H1 (cell line): ENCODE measurements around the gene MYPN. TPM values are rescaled to one million over a fixed set of nuclear protein-coding genes. Genes with fewer than 3 reads are reported as not detected.

ENCODE experiments used
- CTCF ChIA-PET: fragments of 300-600 bp; sonication (Branson Sonifier 250); formaldehyde crosslinking; loops from one replicate; lab custom pipeline; 2021; ENCODE audit not compliant: partially characterized antibody; lab: Charles Lee
- POLR2A ChIA-PET: fragments of 300-600 bp; sonication (Branson Sonifier 250); formaldehyde crosslinking; loops from one replicate; lab custom pipeline; 2021; ENCODE audit warnings: inconsistent platforms; ENCODE audit not compliant: partially characterized antibody; lab: Charles Lee
- DNase-seq, 2 experiments: peaks; one replicate each; pipeline versions ENCODE4 v3.0.0 to v3.0.0-alpha.2; 2010 to 2022; ENCODE audit warnings: low spot score in 2 of 2, low read depth in 1 of 2, mixed read lengths in 1 of 2
- FAIRE-seq: peaks from 2 replicates; lab custom pipeline; 2011; peaks lifted over from hg19 to GRCh38; lab: Jason Lieb, UNC
- H2AFZ ChIP-seq: 2 replicates; pipeline ENCODE4 v1.8.1; 2012; ENCODE audit warnings: low read length, inconsistent platforms
- H2AK5ac ChIP-seq: 2 replicates; pipeline ENCODE4 v1.6.1; 2013; ENCODE audit warnings: low read depth, low read length
- H2BK120ac ChIP-seq: replicated peaks from 2 replicates; pipeline ENCODE3; 2013; ENCODE audit warnings: low read depth, low read length, inconsistent platforms
- H2BK12ac ChIP-seq: 2 replicates; pipeline ENCODE4 v1.6.1; 2013; ENCODE audit warnings: low read depth, low read length
- H2BK15ac ChIP-seq: 2 replicates; pipeline ENCODE4 v1.6.1; 2013; ENCODE audit warnings: low read length
- H2BK20ac ChIP-seq: 2 replicates; pipeline ENCODE4 v1.6.1; 2013; ENCODE audit warnings: low read length
- H2BK5ac ChIP-seq: 2 replicates; pipeline ENCODE4 v1.6.1; 2013; ENCODE audit warnings: low read depth, low read length
- H3K14ac ChIP-seq: 2 replicates; pipeline ENCODE4 v1.6.1; 2013; ENCODE audit warnings: inconsistent platforms; ENCODE audit not compliant: insufficient read length
- H3K18ac ChIP-seq: 2 replicates; pipeline ENCODE4 v1.6.1; 2013; ENCODE audit warnings: low read length; ENCODE audit errors: extremely low read depth
- H3K23ac ChIP-seq: 2 replicates; pipeline ENCODE4 v1.6.1; 2013; ENCODE audit warnings: inconsistent platforms; ENCODE audit not compliant: insufficient read length
- H3K23me2 ChIP-seq: 2 replicates; pipeline ENCODE4 v1.6.1; 2013; ENCODE audit warnings: low read depth, low read length
- H3K27ac ChIP-seq: 2 replicates; pipeline ENCODE4 v1.6.1; 2011; ENCODE audit warnings: low read depth, low read length, inconsistent platforms
- H3K27me3 ChIP-seq, 4 experiments: replicated peaks in 1 of 4; 1 replicate in 1 of 4; 2 replicates in 3 of 4; pipeline versions ENCODE4 v1.6.1 to v1.8.1; 2011 to 2013; ENCODE audit warnings: low read length in 3 of 4, mild to moderate bottlenecking in 3 of 4, inconsistent platforms in 2 of 4, mixed read lengths in 2 of 4, moderate library complexity in 1 of 4; ENCODE audit not compliant: control insufficient read depth in 3 of 4, insufficient read depth in 3 of 4; ENCODE audit errors: extremely low read depth in 1 of 4
- H3K36me3 ChIP-seq, 4 experiments: 2 replicates each; pipeline versions ENCODE4 v1.6.1 to v1.8.1; 2011 to 2013; ENCODE audit warnings: mild to moderate bottlenecking in 4 of 4, low read length in 3 of 4, moderate library complexity in 2 of 4, control low read depth in 1 of 4, inconsistent platforms in 1 of 4; ENCODE audit not compliant: insufficient read depth in 4 of 4, control insufficient read depth in 2 of 4
- H3K4ac ChIP-seq: replicated peaks from 2 replicates; pipeline ENCODE3; 2013; ENCODE audit warnings: low read length, low read depth, mixed read lengths, inconsistent platforms; ENCODE audit not compliant: insufficient read length
- H3K4me1 ChIP-seq, 4 experiments: replicated peaks in 1 of 4; 1 replicate in 1 of 4; 2 replicates in 3 of 4; pipeline versions ENCODE4 v1.6.1 to v1.8.1; 2011 to 2013; ENCODE audit warnings: low read length in 3 of 4, inconsistent platforms in 2 of 4, mixed read lengths in 1 of 4; ENCODE audit not compliant: insufficient read depth in 4 of 4, control insufficient read depth in 3 of 4
- H3K4me2 ChIP-seq, 2 experiments: 2 replicates each; pipeline versions ENCODE4 v1.6.1 to v1.8.1; 2011 to 2013; ENCODE audit warnings: low read depth in 2 of 2, low read length in 2 of 2, control low read depth in 1 of 2, inconsistent platforms in 1 of 2, mild to moderate bottlenecking in 1 of 2; ENCODE audit not compliant: insufficient read depth in 1 of 2
- H3K4me3 ChIP-seq, 4 experiments: fragments of 200-600, 300-600 bp in 1 of 4; sonication (generic), shearing (Covaris generic), sonication (Bioruptor Twin) in 1 of 4; 2 replicates each; pipeline versions ENCODE4 v1.5.1 to v1.8.1; 2011 to 2016; ENCODE audit warnings: low read length in 4 of 4, low read depth in 3 of 4, control low read depth in 2 of 4, inconsistent platforms in 2 of 4, mild to moderate bottlenecking in 2 of 4, mixed read lengths in 1 of 4, moderate library complexity in 1 of 4; ENCODE audit not compliant: insufficient read depth in 2 of 4; ENCODE audit errors: extremely low read depth in 1 of 4
- H3K56ac ChIP-seq: replicated peaks from 2 replicates; pipeline ENCODE3; 2013; ENCODE audit warnings: low read depth, mild to moderate bottlenecking, mixed read lengths, low read length, inconsistent platforms; ENCODE audit not compliant: insufficient read length
- H3K79me1 ChIP-seq: 2 replicates; pipeline ENCODE4 v1.6.1; 2013; ENCODE audit warnings: low read depth, low read length, control low read depth
- H3K79me2 ChIP-seq, 2 experiments: 2 replicates each; pipeline versions ENCODE4 v1.6.1 to v1.8.1; 2012 to 2013; ENCODE audit warnings: low read length in 2 of 2, mild to moderate bottlenecking in 2 of 2, inconsistent platforms in 1 of 2; ENCODE audit not compliant: insufficient read depth in 2 of 2, control insufficient read depth in 1 of 2
- H3K9ac ChIP-seq, 4 experiments: replicated peaks in 1 of 4; 1 replicate in 1 of 4; 2 replicates in 3 of 4; pipeline versions ENCODE4 v1.6.1 to v1.8.1; 2011 to 2013; ENCODE audit warnings: low read depth in 3 of 4, low read length in 3 of 4, control low read depth in 2 of 4, mild to moderate bottlenecking in 2 of 4, moderate library complexity in 2 of 4, inconsistent platforms in 1 of 4; ENCODE audit errors: extremely low read depth in 1 of 4
- H3K9me3 ChIP-seq, 2 experiments: 2 replicates each; pipeline versions ENCODE4 v1.6.1 to v1.8.1; 2012 to 2013; ENCODE audit warnings: mild to moderate bottlenecking in 2 of 2, moderate library complexity in 2 of 2, control low read depth in 1 of 2, inconsistent platforms in 1 of 2, low read depth in 1 of 2, low read length in 1 of 2, mixed read lengths in 1 of 2; ENCODE audit not compliant: insufficient read depth in 2 of 2
- H4K20me1 ChIP-seq, 2 experiments: replicated peaks in 1 of 2; 2 replicates each; pipeline versions ENCODE3 to v1.8.1; 2011 to 2013; ENCODE audit warnings: inconsistent platforms in 2 of 2, low read length in 2 of 2, mild to moderate bottlenecking in 1 of 2; ENCODE audit not compliant: insufficient read depth in 2 of 2, control insufficient read depth in 1 of 2
- H4K5ac ChIP-seq: 2 replicates; pipeline ENCODE4 v1.6.1; 2013; ENCODE audit warnings: low read length, low read depth, mixed read lengths, inconsistent platforms; ENCODE audit not compliant: insufficient read length
- H4K8ac ChIP-seq: 2 replicates; pipeline ENCODE4 v1.8.0; 2013; ENCODE audit warnings: mild to moderate bottlenecking, moderate library complexity, low read length, inconsistent platforms; ENCODE audit not compliant: insufficient read depth; ENCODE audit errors: extremely low read depth
- H4K91ac ChIP-seq: replicated peaks from 2 replicates; pipeline ENCODE3; 2013; ENCODE audit warnings: low read length, mixed read lengths, inconsistent platforms; ENCODE audit not compliant: insufficient read length
- KDM5A ChIP-seq: fragments of 200-600 bp; IDR thresholded peaks from 2 replicates; pipeline ENCODE4 v1.7.1; 2012; ENCODE audit warnings: mild to moderate bottlenecking, low read length, inconsistent platforms, mixed read lengths
- WGBS, 2 experiments: shearing (Covaris generic) in 1 of 2; methylation state at CpG; one replicate each; pipeline versions ENCODE4 v1.1.6 to v1.1.7; 2013 to 2015; ENCODE audit warnings: low lambda C conversion rate in 2 of 2, mixed read lengths in 2 of 2, inconsistent platforms in 1 of 2, low coverage in 1 of 2, missing lambda C conversion rate in 1 of 2; ENCODE audit not compliant: insufficient replicate concordance in 2 of 2, insufficient coverage in 1 of 2, insufficient read length in 1 of 2; ENCODE audit errors: extremely low coverage in 1 of 2, missing lambda C conversion rate in 1 of 2; 5-methylcytosine and 5-hydroxymethylcytosine counted together
- polyA plus RNA-seq, 7 experiments: library from polyadenylated mRNA; depleted of rRNA in 3 of 7; stranded (reverse) in 5 of 7; unstranded in 2 of 7; fragments of >200 nt in 5 of 7; fragments of 200-250 nt in 2 of 7; gene quantifications; 1 replicate in 5 of 7; 2 replicates in 1 of 7; 4 replicates in 1 of 7; pipeline versions ENCODE4 v1.2.1 to v1.2.3, GENCODE V29; 2011 to 2013; ENCODE audit warnings: missing spikeins in 2 of 7, mixed read lengths in 2 of 7
- total RNA-seq: library from RNA; stranded (reverse); fragmentation: NEBNext Ultra II Directional; extraction: Animal tissue kit (Norgen Biotek cat#: 25700); gene quantifications from 2 replicates; pipeline ENCODE4 v1.2.1, GENCODE V29; 2021

Gene MYPN
- total and polyA plus RNA-seq, 2 of the 8 experiments (the other 6 are each of a cell fraction or from before 2014, with no cell fraction given): not detected

DNA sequence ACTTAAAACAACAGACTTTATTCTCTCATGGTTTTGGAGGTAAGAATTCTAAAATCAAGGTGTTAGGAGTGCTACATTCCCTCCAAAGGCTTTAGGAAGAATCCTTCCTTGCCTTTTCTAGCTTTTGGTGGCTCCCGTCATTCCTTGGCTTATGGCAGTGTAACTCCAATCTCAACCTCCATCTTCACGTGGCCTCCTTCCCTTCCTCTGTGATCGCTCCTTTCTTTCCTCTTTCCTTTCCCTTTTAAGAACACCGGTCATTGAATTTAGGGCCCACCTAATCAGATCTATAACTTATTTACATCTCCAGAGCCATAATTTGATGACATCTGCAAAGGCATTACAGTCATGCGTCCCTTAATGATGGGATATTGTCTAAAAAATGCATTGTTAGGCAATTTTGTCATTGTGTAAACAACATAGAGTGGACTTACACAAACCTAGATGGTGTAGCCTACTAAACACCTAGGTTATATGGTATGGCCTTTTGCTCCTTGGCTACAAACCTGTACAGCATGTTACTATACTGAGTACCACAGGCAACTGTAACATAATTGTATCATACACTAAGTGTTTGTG, 28.3 kb upstream of the MYPN start:
- Histone ChIP-seq H3K23ac (no peak overlapping the region), H2BK120ac (no peak overlapping the region), H3K4me3 (no peak overlapping the region), H2BK15ac (no peak overlapping the region), H3K27ac (no peak overlapping the region), H3K4me1 (peaks cover 0 to 3% (median 0%) of the 10 kb centered on the region in 4 experiments; a peak in 1 of 7 replicates), H2BK20ac (no peak overlapping the region), H4K91ac (no peak overlapping the region), H4K5ac (no peak overlapping the region), H4K20me1 (no peaks in the 10 kb centered on the region), H3K4me2 (no peak overlapping the region), H3K4ac (no peak overlapping the region), H2BK5ac (no peak overlapping the region), H3K36me3 (no peaks in the 10 kb centered on the region), H3K56ac (no peak overlapping the region), H3K79me1 (no peaks in the 10 kb centered on the region), H2AK5ac (no peak overlapping the region), H4K8ac (no peak overlapping the region), H2BK12ac (no peak overlapping the region), H3K23me2 (no peaks in the 10 kb centered on the region), H3K9ac (no peak overlapping the region), H3K27me3 (no peaks in the 10 kb centered on the region), H3K79me2 (no peaks in the 10 kb centered on the region), H3K14ac (no peak overlapping the region), H3K18ac (no peak overlapping the region), H3K9me3 (no peaks in the 10 kb centered on the region), H2AFZ (peak overlapping the region; percentile 47)
- POLR2A ChIA-PET: no interaction called here
- peak; percentile 45 for FAIRE-seq
- no peak for DNase-seq
- CTCF ChIA-PET: interaction anchor here (1.3 to 7.5 kb wide), 2 partner anchors 12 to 75 kb away, joined by 5 to 49 read pairs; no protein-coding TSS in a partner anchor
- 80% methylated on average over 5 of the region's 5 CpGs; no CpG with 5 or more reads in 1 of the 2 experiments for WGBS, 2 experiments
- TF ChIP-seq KDM5A: no peak
